Measurements from ENCODE around the gene ADCY7.

Gene ADCY7

GRCh38 chr16:50275098-50275415, 8.7 kb downstream of the ADCY7 start:
- H3K4me1 ChIP-seq, result no peaks in the 10 kb centered on the region
- no peaks in the 10 kb centered on the region for H3K79me2 ChIP-seq
- no peak overlapping the region for H3K4me3 ChIP-seq (ENCODE audit: low read depth, low read length)
- H2AFZ ChIP-seq, result no peak overlapping the region
- no peak overlapping the region for H3K4me2 ChIP-seq (ENCODE audit: low read length)
- H3K27me3 ChIP-seq (ENCODE audit: control insufficient read depth, insufficient read depth, low read length), result no peaks in the 10 kb centered on the region
- no peak overlapping the region for H3K9ac ChIP-seq
- TF ChIP-seq, protein P1, sequence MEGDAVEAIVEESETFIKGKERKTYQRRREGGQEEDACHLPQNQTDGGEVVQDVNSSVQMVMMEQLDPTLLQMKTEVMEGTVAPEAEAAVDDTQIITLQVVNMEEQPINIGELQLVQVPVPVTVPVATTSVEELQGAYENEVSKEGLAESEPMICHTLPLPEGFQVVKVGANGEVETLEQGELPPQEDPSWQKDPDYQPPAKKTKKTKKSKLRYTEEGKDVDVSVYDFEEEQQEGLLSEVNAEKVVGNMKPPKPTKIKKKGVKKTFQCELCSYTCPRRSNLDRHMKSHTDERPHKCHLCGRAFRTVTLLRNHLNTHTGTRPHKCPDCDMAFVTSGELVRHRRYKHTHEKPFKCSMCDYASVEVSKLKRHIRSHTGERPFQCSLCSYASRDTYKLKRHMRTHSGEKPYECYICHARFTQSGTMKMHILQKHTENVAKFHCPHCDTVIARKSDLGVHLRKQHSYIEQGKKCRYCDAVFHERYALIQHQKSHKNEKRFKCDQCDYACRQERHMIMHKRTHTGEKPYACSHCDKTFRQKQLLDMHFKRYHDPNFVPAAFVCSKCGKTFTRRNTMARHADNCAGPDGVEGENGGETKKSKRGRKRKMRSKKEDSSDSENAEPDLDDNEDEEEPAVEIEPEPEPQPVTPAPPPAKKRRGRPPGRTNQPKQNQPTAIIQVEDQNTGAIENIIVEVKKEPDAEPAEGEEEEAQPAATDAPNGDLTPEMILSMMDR (IDR thresholded peaks at IDR 0.05), result no peak
- H3K27ac ChIP-seq, result no peak overlapping the region
- no peaks in the 10 kb centered on the region for H3K9me3 ChIP-seq (ENCODE audit: control insufficient read depth, low read length)
- no peaks in the 10 kb centered on the region for H3K36me3 ChIP-seq (ENCODE audit: control insufficient read depth, insufficient read depth, low read length)

DNA sequence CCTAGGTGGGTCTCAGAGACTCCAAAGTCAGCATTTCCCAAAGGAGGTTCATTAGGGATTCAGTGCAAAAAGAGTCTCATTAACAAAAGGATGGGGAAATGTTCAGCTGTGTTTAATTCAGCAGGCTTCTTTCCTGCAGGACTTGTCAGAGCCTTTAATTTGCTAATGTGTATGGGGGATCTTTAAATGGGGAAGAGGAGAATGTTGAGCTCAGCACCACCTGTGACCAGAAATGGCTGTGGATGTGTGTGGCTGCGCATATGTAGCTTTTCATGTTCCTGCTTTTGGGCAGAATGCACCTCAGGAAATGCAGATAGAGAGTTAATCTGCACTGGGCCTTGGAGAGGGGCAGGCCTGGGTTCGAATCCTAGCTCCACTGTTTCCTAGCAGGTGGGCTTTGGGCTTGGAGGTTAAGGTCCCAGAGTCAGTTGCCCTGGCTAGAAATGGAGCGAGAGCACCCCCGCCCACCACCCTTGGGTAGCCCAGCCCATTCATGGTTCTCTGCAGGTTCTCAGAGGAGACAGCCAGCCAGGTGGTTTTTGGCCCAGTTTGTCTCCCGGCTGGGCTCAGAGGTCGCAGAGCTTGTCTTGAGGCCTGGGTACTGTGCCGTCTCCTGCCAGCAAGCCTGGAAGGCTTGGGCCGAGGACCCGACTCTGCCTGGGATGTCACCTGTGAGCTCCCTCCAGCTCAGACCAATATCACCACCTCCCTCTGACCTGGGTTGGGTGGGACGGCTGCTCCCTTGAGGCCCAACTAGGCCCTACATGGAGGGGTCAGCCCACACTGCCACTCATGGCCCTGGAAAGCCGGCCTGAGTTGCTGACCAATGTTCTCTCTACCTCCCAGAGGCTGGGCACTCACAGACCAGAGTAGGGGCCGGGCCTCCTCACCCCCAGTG, 9.3 kb downstream of the ADCY7 start:
- Histone ChIP-seq H3K27me3 (ENCODE audit: control insufficient read depth, insufficient read depth, low read length) (no peaks in the 10 kb centered on the region), H3K4me1 (no peaks in the 10 kb centered on the region), H3K4me2 (ENCODE audit: low read length) (no peak overlapping the region), H3K27ac (no peak overlapping the region), H3K4me3 (ENCODE audit: low read depth, low read length) (no peak overlapping the region), H2AFZ (no peak overlapping the region), H3K79me2 (no peaks in the 10 kb centered on the region), H3K9me3 (ENCODE audit: control insufficient read depth, low read length) (no peaks in the 10 kb centered on the region), H3K9ac (no peak overlapping the region), H3K36me3 (ENCODE audit: control insufficient read depth, insufficient read depth, low read length) (no peaks in the 10 kb centered on the region)
- TF ChIP-seq, protein P1 (IDR thresholded peaks at IDR 0.05), result no peak

GRCh38 chr16:50276326-50276640, 9.9 kb downstream of the ADCY7 start:
- Histone ChIP-seq H3K9me3 (ENCODE audit: control insufficient read depth, low read length) (no peaks in the 10 kb centered on the region), H3K9ac (no peak overlapping the region), H2AFZ (no peak overlapping the region), H3K4me3 (ENCODE audit: low read depth, low read length) (no peak overlapping the region), H3K4me1 (no peaks in the 10 kb centered on the region), H3K4me2 (ENCODE audit: low read length) (no peak overlapping the region), H3K79me2 (no peaks in the 10 kb centered on the region), H3K27ac (no peak overlapping the region), H3K27me3 (ENCODE audit: control insufficient read depth, insufficient read depth, low read length) (no peaks in the 10 kb centered on the region), H3K36me3 (ENCODE audit: control insufficient read depth, insufficient read depth, low read length) (no peaks in the 10 kb centered on the region)
- TF ChIP-seq, protein P1 (IDR thresholded peaks at IDR 0.05), result no peak

DNA sequence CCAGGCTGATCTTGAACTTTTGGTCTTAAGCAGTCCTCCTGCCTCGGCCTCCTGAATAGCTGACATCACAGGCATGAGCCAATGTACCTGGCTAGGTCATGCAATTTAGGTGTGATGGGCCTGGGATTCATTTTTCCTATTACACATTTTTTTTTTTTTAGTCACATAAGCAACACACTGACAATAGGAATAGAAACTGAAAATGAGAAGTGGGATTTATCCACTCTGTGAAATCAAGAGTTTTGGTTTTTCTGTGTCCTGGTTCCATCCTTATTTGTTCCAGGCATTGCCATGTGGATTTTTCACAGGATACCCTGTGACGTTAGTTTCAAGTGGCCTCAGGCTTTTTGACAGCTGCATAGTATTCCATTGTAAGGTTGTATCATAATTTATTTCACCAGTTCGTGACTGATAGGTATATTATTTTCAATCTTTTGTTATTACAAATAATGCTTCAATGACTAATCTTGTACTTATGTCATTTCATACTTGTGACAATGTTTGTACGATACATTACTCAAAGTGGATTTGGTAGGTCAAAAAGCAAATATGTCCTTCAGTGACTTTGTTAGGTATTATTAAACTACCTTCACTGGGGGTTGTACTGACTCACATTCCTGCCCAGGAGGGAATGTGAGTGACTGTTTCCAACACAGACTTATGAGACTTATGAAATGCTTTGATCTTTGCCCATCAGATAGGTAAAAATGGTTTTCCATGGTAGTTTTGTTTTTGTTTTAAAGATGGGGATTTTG, 10.6 kb downstream of the ADCY7 start:
- Histone ChIP-seq H2AFZ (no peak overlapping the region), H3K36me3 (ENCODE audit: control insufficient read depth, insufficient read depth, low read length) (no peaks in the 10 kb centered on the region), H3K27me3 (ENCODE audit: control insufficient read depth, insufficient read depth, low read length) (no peaks in the 10 kb centered on the region), H3K9me3 (ENCODE audit: control insufficient read depth, low read length) (no peaks in the 10 kb centered on the region), H3K4me1 (no peaks in the 10 kb centered on the region), H3K9ac (no peak overlapping the region), H3K27ac (no peak overlapping the region), H3K4me2 (ENCODE audit: low read length) (no peak overlapping the region), H3K4me3 (ENCODE audit: low read depth, low read length) (no peak overlapping the region), H3K79me2 (no peaks in the 10 kb centered on the region)
- TF ChIP-seq, protein P1 (IDR thresholded peaks at IDR 0.05), result no peak

All from parathyroid adenoma (tissue), 2 donors.